Endothelial cell of umbilical vein (primary cell): Measurements from ENCODE around the gene PEX5. TPM values are rescaled to one million over a fixed set of nuclear protein-coding genes. Genes with fewer than 3 reads are reported as not detected.

Source experiments
- BruUV-seq: library from RNA; stranded (reverse); fragments of 400-500 nt; replicated peaks from 2 replicates; lab custom pipeline; 2021; lab: Mats Ljungman, UMichigan
- CTCF ChIA-PET: fragments of 300-600, 350-600 bp; sonication (Branson Sonifier 250); formaldehyde crosslinking; loops from one replicate; lab custom pipeline; 2021; ENCODE audit warnings: antibody characterized with exemption, inconsistent platforms; lab: Charles Lee
- POLR2A ChIA-PET: fragments of 300-600, 350-600 bp; sonication (Branson Sonifier 250); formaldehyde crosslinking; loops from one replicate; lab custom pipeline; 2021; ENCODE audit warnings: antibody characterized with exemption, inconsistent platforms; lab: Charles Lee
- DNase-seq: peaks from one replicate; pipeline ENCODE4 v3.0.0-alpha.2; 2011; ENCODE audit warnings: low read depth, low spot score
- FAIRE-seq: peaks from 2 replicates; lab custom pipeline; 2011; peaks lifted over from hg19 to GRCh38; lab: Jason Lieb, UNC
- H2AFZ ChIP-seq: 2 replicates; pipeline ENCODE4 v1.6.0; 2012; ENCODE audit warnings: low read depth, low read length, control low read depth, inconsistent platforms
- H3K27ac ChIP-seq: 2 replicates; pipeline ENCODE4 v1.5.1; 2011; ENCODE audit warnings: low read depth, mild to moderate bottlenecking, control low read depth, low read length, moderate library complexity; ENCODE audit not compliant: insufficient read depth
- H3K27me3 ChIP-seq, 2 experiments: 2 replicates each; pipeline versions ENCODE4 v1.6.0 to v1.6.1; 2011; ENCODE audit warnings: low read length in 2 of 2, mixed read lengths in 1 of 2; ENCODE audit not compliant: control insufficient read depth in 2 of 2, insufficient read depth in 2 of 2
- H3K36me3 ChIP-seq, 2 experiments: 2 replicates in 1 of 2; 3 replicates in 1 of 2; pipeline ENCODE4 v1.5.1; 2011; ENCODE audit warnings: low read length in 2 of 2, mild to moderate bottlenecking in 1 of 2, moderate library complexity in 1 of 2; ENCODE audit not compliant: control insufficient read depth in 2 of 2, insufficient read depth in 2 of 2; ENCODE audit errors: extremely low read depth in 1 of 2
- H3K4me1 ChIP-seq: 3 replicates; pipeline ENCODE4 v1.5.1; 2011; ENCODE audit warnings: mild to moderate bottlenecking, low read length; ENCODE audit not compliant: control insufficient read depth, insufficient read depth; ENCODE audit errors: extremely low read depth
- H3K4me2 ChIP-seq: 2 replicates; pipeline ENCODE4 v1.6.1; 2011; ENCODE audit warnings: low read length, control low read depth, mixed read lengths; ENCODE audit not compliant: insufficient read depth
- H3K4me3 ChIP-seq, 3 experiments: fragments of 200-600 bp in 1 of 3; sonication (generic), shearing (Covaris generic) in 1 of 3; replicated peaks in 1 of 3; 2 replicates each; pipeline ENCODE4 v1.5.1; 2011 to 2016; ENCODE audit warnings: control low read depth in 3 of 3, low read length in 3 of 3, mild to moderate bottlenecking in 2 of 3, inconsistent platforms in 1 of 3, low read depth in 1 of 3, moderate library complexity in 1 of 3; ENCODE audit not compliant: insufficient read depth in 1 of 3
- H3K79me2 ChIP-seq: 2 replicates; pipeline ENCODE4 v1.6.0; 2012; ENCODE audit warnings: low read length, inconsistent platforms; ENCODE audit not compliant: control insufficient read depth, insufficient read depth
- H3K9ac ChIP-seq: replicated peaks from 2 replicates; pipeline ENCODE3; 2011; ENCODE audit warnings: low read length, control low read depth; ENCODE audit not compliant: insufficient read depth; ENCODE audit errors: extremely low read depth
- H3K9me1 ChIP-seq: replicated peaks from 3 replicates; pipeline ENCODE4 v1.6.0; 2011; ENCODE audit warnings: mild to moderate bottlenecking, low read length; ENCODE audit not compliant: control insufficient read depth, insufficient read depth; ENCODE audit errors: extremely low read depth
- H3K9me3 ChIP-seq: replicated peaks from 2 replicates; pipeline ENCODE4 v1.5.1; 2012; ENCODE audit warnings: low read length, inconsistent platforms; ENCODE audit not compliant: control insufficient read depth, insufficient read depth
- H4K20me1 ChIP-seq: replicated peaks from 2 replicates; pipeline ENCODE3; 2011; ENCODE audit warnings: mild to moderate bottlenecking, low read length; ENCODE audit not compliant: control insufficient read depth, insufficient read depth; ENCODE audit errors: extremely low read depth
- CTCF ChIP-seq, 2 donors: IDR thresholded peaks; 1 replicate in 1 of 2; 2 replicates in 1 of 2; pipeline ENCODE4 v1.5.1; 2011; ENCODE audit warnings: low read length in 2 of 2, mild to moderate bottlenecking in 2 of 2, moderate library complexity in 2 of 2, control low read depth in 1 of 2, inconsistent platforms in 1 of 2, low read depth in 1 of 2; ENCODE audit not compliant: insufficient read depth in 1 of 2; ENCODE audit errors: extremely low read depth in 1 of 2
- EZH2 ChIP-seq: IDR thresholded peaks from 2 replicates; pipeline ENCODE4 v1.6.1; 2012; ENCODE audit warnings: borderline replicate concordance, low read depth, mild to moderate bottlenecking, moderate library complexity, low read length, inconsistent platforms; ENCODE audit not compliant: severe bottlenecking
- FOS ChIP-seq: IDR thresholded peaks from 2 replicates; pipeline ENCODE4 v1.6.1; 2011; ENCODE audit warnings: mild to moderate bottlenecking, low read length, moderate library complexity, borderline replicate concordance; ENCODE audit not compliant: insufficient read depth
- GATA2 ChIP-seq: IDR thresholded peaks from 2 replicates; pipeline ENCODE4 v1.7.0; 2011; ENCODE audit warnings: low read depth, mild to moderate bottlenecking, moderate library complexity, mixed read lengths, low read length; ENCODE audit not compliant: insufficient read length, insufficient read depth
- JUN ChIP-seq: IDR thresholded peaks from 2 replicates; pipeline ENCODE4 v1.6.1; 2011; ENCODE audit warnings: borderline replicate concordance, low read depth; ENCODE audit not compliant: insufficient read length, insufficient read depth
- MYC ChIP-seq: IDR thresholded peaks from one replicate; pipeline ENCODE4 v1.6.1; 2011; ENCODE audit warnings: mild to moderate bottlenecking, low read depth, low read length
- POLR2A ChIP-seq: IDR thresholded peaks from 2 replicates; pipeline ENCODE4 v1.6.1; 2012; ENCODE audit warnings: low read depth, mild to moderate bottlenecking, control low read depth, low read length
- POLR2AphosphoS5 ChIP-seq: IDR thresholded peaks from 2 replicates; pipeline ENCODE4 v1.6.1; 2012; ENCODE audit warnings: low read depth, mild to moderate bottlenecking, control low read depth, low read length, moderate library complexity; ENCODE audit not compliant: insufficient read depth
- dilution Hi-C: fragments of 300-500 bp; cut with MboI; formaldehyde crosslinking; loops from one replicate; pipeline ENCODE4 v1.15.0; 2019; ENCODE audit warnings: low sequenced_read_pairs; ENCODE audit not compliant: extremely low pct_ligation_motif_present
- intact Hi-C: fragments of 100-400 bp; cut with micrococcal nuclease; formaldehyde crosslinking; loops from one replicate; pipeline ENCODE4 v1.10.0; 2022
- polyA plus RNA-seq, 4 experiments: library from polyadenylated mRNA; depleted of rRNA in 3 of 4; stranded (reverse) in 3 of 4; unstranded in 1 of 4; fragments of >200 nt; gene quantifications; 2 replicates each; pipeline versions ENCODE4 v1.2.1 to v1.2.3, GENCODE V29; 2011 to 2012; ENCODE audit warnings: missing spikeins in 1 of 4
- total RNA-seq: library from RNA; stranded (reverse); gene quantifications from 2 replicates; pipeline ENCODE4 v1.2.3, GENCODE V29; 2021
- TF ChIP-seq, protein P1 (sequence below): IDR thresholded peaks from 2 replicates; pipeline ENCODE4 v1.6.1; 2011; ENCODE audit not compliant: insufficient read depth, insufficient read length

Gene PEX5
- total and polyA plus RNA-seq, 2 donors (not counting 3 experiments of a cell fraction or from before 2014, with no cell fraction given): 12.9 to 32.3 TPM

GRCh38 chr12:7150841-7151240 lies 38.6 kb upstream of the PEX5 start:
- Histone ChIP-seq H3K4me1 (peaks cover 14% of the 10 kb centered on the region), H3K36me3 (peaks cover 0 to 14% of the 10 kb centered on the region in 2 experiments), H3K9me3 (no peaks in the 10 kb centered on the region), H3K4me3 (no peak overlapping the region), H4K20me1 (no peaks in the 10 kb centered on the region), H3K9me1 (no peaks in the 10 kb centered on the region), H3K9ac (no peak overlapping the region), H2AFZ (peak overlapping the region; percentile 87), H3K27ac (no peak overlapping the region), H3K79me2 (no peaks in the 10 kb centered on the region), H3K4me2 (peak overlapping the region; percentile 20), H3K27me3 (no peaks in the 10 kb centered on the region)
- BruUV-seq: no TSS peak
- POLR2A ChIA-PET: no interaction called here
- DNase-seq (no peak), FAIRE-seq (no peak)
- intact Hi-C loops (loop anchor here (1.0 kb wide), 1 partner anchor 9 kb away; no protein-coding TSS in a partner anchor), dilution Hi-C loops (no loop called here)
- TF ChIP-seq, protein P1, sequence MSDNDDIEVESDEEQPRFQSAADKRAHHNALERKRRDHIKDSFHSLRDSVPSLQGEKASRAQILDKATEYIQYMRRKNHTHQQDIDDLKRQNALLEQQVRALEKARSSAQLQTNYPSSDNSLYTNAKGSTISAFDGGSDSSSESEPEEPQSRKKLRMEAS: no peak
- TF ChIP-seq POLR2A: no peak
- no peak for TF ChIP-seq FOS
- no peak for TF ChIP-seq MYC
- no peak for TF ChIP-seq JUN
- TF ChIP-seq POLR2AphosphoS5: no peak
- no peak for TF ChIP-seq GATA2
- no peak for TF ChIP-seq EZH2
- CTCF ChIA-PET: interaction anchor here (0.7 to 1.3 kb wide), 2 partner anchors 9 to 37 kb away, joined by 3 to 4 read pairs; no protein-coding TSS in a partner anchor

DNA sequence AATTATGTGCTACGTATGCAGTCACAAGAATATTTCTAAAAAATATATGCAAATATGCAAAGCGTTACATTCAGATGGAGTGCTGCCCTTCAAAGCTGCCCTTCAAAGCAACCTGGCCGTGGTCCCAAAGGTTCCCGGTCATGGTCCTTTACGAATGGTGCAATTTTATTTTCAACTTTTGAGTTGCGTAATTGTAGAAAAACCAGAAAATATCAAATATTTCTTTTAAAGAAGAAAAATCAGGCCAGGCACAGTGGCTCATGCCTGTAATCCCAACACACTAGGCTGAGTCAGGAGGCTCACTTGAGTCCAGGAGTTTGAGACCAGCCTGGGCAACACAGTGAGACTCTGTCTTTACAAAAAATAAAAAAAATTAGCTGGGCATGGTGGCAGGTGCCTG lies 38.0 kb upstream of the PEX5 start:
- H3K9me1 ChIP-seq: no peaks in the 10 kb centered on the region
- POLR2A ChIA-PET: no interaction called here
- CTCF ChIA-PET: interaction anchor here (1.3 kb wide), 1 partner anchor 9 kb away, joined by 4 read pairs; no protein-coding TSS in a partner anchor
- H4K20me1 ChIP-seq: no peaks in the 10 kb centered on the region
- peaks cover 14% of the 10 kb centered on the region for H3K4me1 ChIP-seq
- no peaks in the 10 kb centered on the region for H3K79me2 ChIP-seq
- peaks cover 0 to 17% of the 10 kb centered on the region in 2 experiments for H3K36me3 ChIP-seq
- FAIRE-seq: no peak
- H2AFZ ChIP-seq: no peak overlapping the region
- TF ChIP-seq POLR2A (no peak), FOS (no peak), GATA2 (no peak), JUN (no peak), EZH2 (no peak), MYC (no peak), CTCF (IDR thresholded peaks at IDR 0.05; ENCODE audit: extremely low read depth in 1 of 2, insufficient read depth in 1 of 2, low read depth in 1 of 2, low read length in 2 of 2) (no peak), POLR2AphosphoS5 (no peak)
- TF ChIP-seq, protein P1: no peak
- DNase-seq: no peak
- no peak overlapping the region for H3K4me2 ChIP-seq
- dilution Hi-C loops (no loop called here), intact Hi-C loops (no loop called here)
- H3K9ac ChIP-seq: no peak overlapping the region
- no peak overlapping the region for H3K4me3 ChIP-seq
- BruUV-seq: no TSS peak
- no peaks in the 10 kb centered on the region for H3K9me3 ChIP-seq
- no peak overlapping the region for H3K27ac ChIP-seq
- H3K27me3 ChIP-seq: no peaks in the 10 kb centered on the region
